Measurements from ENCODE around the gene EFNA5.

GRCh38 chr5:107580889-107581820 is 89.6 kb downstream of the EFNA5 start:
- TF ChIP-seq POU6F1 (CRISPR knock-in tag; IDR thresholded peaks at IDR 0.05; ENCODE audit: borderline replicate concordance, low read depth) (no peak), ZFP3 (CRISPR knock-in tag; IDR thresholded peaks at IDR 0.05) (no peak), PPARA (CRISPR knock-in tag; IDR thresholded peaks at IDR 0.05; ENCODE audit: borderline replicate concordance) (no peak), ESRRG (CRISPR knock-in tag; IDR thresholded peaks at IDR 0.05) (no peak), RARB (CRISPR knock-in tag; IDR thresholded peaks at IDR 0.05) (no peak), OSR1 (CRISPR knock-in tag; IDR thresholded peaks at IDR 0.05) (no peak), CREB5 (CRISPR knock-in tag; IDR thresholded peaks at IDR 0.05; ENCODE audit: low read depth) (no peak), ZNF70 (CRISPR knock-in tag; IDR thresholded peaks at IDR 0.05) (peak; percentile 80), ZC3H10 (CRISPR knock-in tag; IDR thresholded peaks at IDR 0.05) (no peak), CSDC2 (CRISPR knock-in tag; IDR thresholded peaks at IDR 0.05) (no peak), ISL1 (CRISPR knock-in tag; IDR thresholded peaks at IDR 0.05) (no peak), PATZ1 (CRISPR knock-in tag; IDR thresholded peaks at IDR 0.05; ENCODE audit: borderline replicate concordance) (no peak)
